ENCODE measurements around the gene PUS1. TPM values are rescaled to one million over a fixed set of nuclear protein-coding genes. Genes with fewer than 3 reads are reported as not detected.

PUS1 gene
- total RNA-seq, 3 donors from 2014 or later, result 8.8 to 31.5 (median 20.9) TPM

- DNase-seq (ENCODE audit: low spot score in 2 of 2), result no peak
- TF ChIP-seq POLR2A (IDR thresholded peaks at IDR 0.05) (no peak), POLR2AphosphoS5 (IDR thresholded peaks at IDR 0.05) (no peak)
- TF ChIP-seq, protein P1, sequence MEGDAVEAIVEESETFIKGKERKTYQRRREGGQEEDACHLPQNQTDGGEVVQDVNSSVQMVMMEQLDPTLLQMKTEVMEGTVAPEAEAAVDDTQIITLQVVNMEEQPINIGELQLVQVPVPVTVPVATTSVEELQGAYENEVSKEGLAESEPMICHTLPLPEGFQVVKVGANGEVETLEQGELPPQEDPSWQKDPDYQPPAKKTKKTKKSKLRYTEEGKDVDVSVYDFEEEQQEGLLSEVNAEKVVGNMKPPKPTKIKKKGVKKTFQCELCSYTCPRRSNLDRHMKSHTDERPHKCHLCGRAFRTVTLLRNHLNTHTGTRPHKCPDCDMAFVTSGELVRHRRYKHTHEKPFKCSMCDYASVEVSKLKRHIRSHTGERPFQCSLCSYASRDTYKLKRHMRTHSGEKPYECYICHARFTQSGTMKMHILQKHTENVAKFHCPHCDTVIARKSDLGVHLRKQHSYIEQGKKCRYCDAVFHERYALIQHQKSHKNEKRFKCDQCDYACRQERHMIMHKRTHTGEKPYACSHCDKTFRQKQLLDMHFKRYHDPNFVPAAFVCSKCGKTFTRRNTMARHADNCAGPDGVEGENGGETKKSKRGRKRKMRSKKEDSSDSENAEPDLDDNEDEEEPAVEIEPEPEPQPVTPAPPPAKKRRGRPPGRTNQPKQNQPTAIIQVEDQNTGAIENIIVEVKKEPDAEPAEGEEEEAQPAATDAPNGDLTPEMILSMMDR (IDR thresholded peaks at IDR 0.05), result no peak
- no peak overlapping the region for H3K27ac ChIP-seq
- H3K36me3 ChIP-seq, result no peaks in the 10 kb centered on the region
- intact Hi-C loops (cut with DNase I; ENCODE audit: low total_unique reads), result no loop called here
- no peaks in the 10 kb centered on the region for H3K27me3 ChIP-seq
- H3K4me1 ChIP-seq, result no peaks in the 10 kb centered on the region
- no peaks in the 10 kb centered on the region for H3K9me3 ChIP-seq
- no peak overlapping the region for H3K4me3 ChIP-seq
Observed at GRCh38 chr12:131938082-131938481, 9.0 kb downstream of the PUS1 start.

- no peaks in the 10 kb centered on the region for H3K36me3 ChIP-seq
- H3K9me3 ChIP-seq, result no peaks in the 10 kb centered on the region
- no peak overlapping the region for H3K4me3 ChIP-seq
- intact Hi-C loops (cut with DNase I; ENCODE audit: low total_unique reads), result no loop called here
- H3K4me1 ChIP-seq, result no peaks in the 10 kb centered on the region
- no peak for TF ChIP-seq POLR2A (IDR thresholded peaks at IDR 0.05)
- H3K27ac ChIP-seq, result no peak overlapping the region
- no peaks in the 10 kb centered on the region for H3K27me3 ChIP-seq
- no peak for DNase-seq (ENCODE audit: low spot score in 2 of 2)
Observed at GRCh38 chr12:131939007-131939406, 9.9 kb downstream of the PUS1 start.

- intact Hi-C loops (cut with DNase I; ENCODE audit: low total_unique reads), result no loop called here
- Histone ChIP-seq H3K9me3 (no peaks in the 10 kb centered on the region), H3K27ac (no peak overlapping the region), H3K27me3 (no peaks in the 10 kb centered on the region), H3K36me3 (no peaks in the 10 kb centered on the region), H3K4me1 (no peaks in the 10 kb centered on the region), H3K4me3 (no peak overlapping the region)
- TF ChIP-seq POLR2A (IDR thresholded peaks at IDR 0.05) (no peak), POLR2AphosphoS5 (IDR thresholded peaks at IDR 0.05) (no peak)
- TF ChIP-seq, protein P1 (IDR thresholded peaks at IDR 0.05), result no peak
- no peak for DNase-seq (ENCODE audit: low spot score in 2 of 2)
Observed at GRCh38 chr12:131940141-131940547, 11.1 kb downstream of the PUS1 start.

- no peak overlapping the region for H3K4me3 ChIP-seq
- TF ChIP-seq POLR2A (IDR thresholded peaks at IDR 0.05) (no peak), POLR2AphosphoS5 (IDR thresholded peaks at IDR 0.05) (no peak)
- TF ChIP-seq, protein P1 (IDR thresholded peaks at IDR 0.05), result no peak
- intact Hi-C loops (cut with DNase I; ENCODE audit: low total_unique reads), result no loop called here
- H3K27ac ChIP-seq, result no peak overlapping the region
- no peaks in the 10 kb centered on the region for H3K36me3 ChIP-seq
- H3K4me1 ChIP-seq, result no peaks in the 10 kb centered on the region
- no peak for DNase-seq (ENCODE audit: low spot score in 2 of 2)
- H3K27me3 ChIP-seq, result no peaks in the 10 kb centered on the region
- no peaks in the 10 kb centered on the region for H3K9me3 ChIP-seq
Observed at GRCh38 chr12:131941116-131941986, 12.3 kb downstream of the PUS1 start.

GRCh38 chr12:131941987-131942341, 12.9 kb downstream of the PUS1 start:
- no peaks in the 10 kb centered on the region for H3K36me3 ChIP-seq
- TF ChIP-seq, protein P1 (IDR thresholded peaks at IDR 0.05), result no peak
- TF ChIP-seq POLR2A (IDR thresholded peaks at IDR 0.05) (no peak), POLR2AphosphoS5 (IDR thresholded peaks at IDR 0.05) (no peak)
- no peaks in the 10 kb centered on the region for H3K4me1 ChIP-seq
- intact Hi-C loops (cut with DNase I; ENCODE audit: low total_unique reads), result no loop called here
- no peak overlapping the region for H3K27ac ChIP-seq
- H3K27me3 ChIP-seq, result no peaks in the 10 kb centered on the region
- no peak overlapping the region for H3K4me3 ChIP-seq
- DNase-seq (ENCODE audit: low spot score in 2 of 2), result no peak
- H3K9me3 ChIP-seq, result no peaks in the 10 kb centered on the region

All from breast epithelium (tissue), 4 donors.